ENCODE results near the gene SERPINI1.
A peak's percentile ranks its signal among the peaks of the same experiment; 100 is the strongest.

SERPINI1 gene

GRCh38 chr3:167835953-167836352, 100.4 kb downstream of the SERPINI1 start:
- no peaks in the 10 kb centered on the region for H3K36me3 ChIP-seq
- H3K4me3 ChIP-seq, result no peak overlapping the region
- no peak for TF ChIP-seq CTCF (IDR thresholded peaks at IDR 0.05)
- H3K27me3 ChIP-seq, result no peaks in the 10 kb centered on the region
- no peak overlapping the region for H3K27ac ChIP-seq
- intact Hi-C loops (cut with DNase I; ENCODE audit: low total_unique reads), result loop anchor here (5.0 kb wide), 1 partner anchor 46 kb away; no protein-coding TSS in a partner anchor
- no peaks in the 10 kb centered on the region for H3K9me3 ChIP-seq
- no peaks in the 10 kb centered on the region for H3K4me1 ChIP-seq
- DNase-seq, result no peak

GRCh38 chr3:167837466-167837865, 101.9 kb downstream of the SERPINI1 start:
- Histone ChIP-seq H3K9me3 (no peaks in the 10 kb centered on the region), H3K27ac (no peak overlapping the region), H3K4me3 (no peak overlapping the region), H3K36me3 (no peaks in the 10 kb centered on the region), H3K4me1 (no peaks in the 10 kb centered on the region), H3K27me3 (no peaks in the 10 kb centered on the region)
- intact Hi-C loops (cut with DNase I; ENCODE audit: low total_unique reads), result loop anchor here (5.0 kb wide), 1 partner anchor 45 kb away; no protein-coding TSS in a partner anchor
- DNase-seq, result no peak
- peak; percentile 33 to 36 for TF ChIP-seq CTCF (IDR thresholded peaks at IDR 0.05)

- H3K4me3 ChIP-seq, result no peak overlapping the region
These were observed 104.1 kb downstream of the SERPINI1 start for GRCh38 chr3:167839460-167840134.

GRCh38 chr3:167840247-167840646, 104.7 kb downstream of the SERPINI1 start:
- Histone ChIP-seq H3K27me3 (no peaks in the 10 kb centered on the region), H3K4me1 (no peaks in the 10 kb centered on the region), H3K27ac (no peak overlapping the region), H3K36me3 (no peaks in the 10 kb centered on the region), H3K4me3 (no peak overlapping the region), H3K9me3 (no peaks in the 10 kb centered on the region)
- intact Hi-C loops (cut with DNase I; ENCODE audit: low total_unique reads), result no loop called here
- no peak for TF ChIP-seq CTCF (IDR thresholded peaks at IDR 0.05)
- no peak for DNase-seq

More at GRCh38 chr3:167839460-167840134, 104.1 kb downstream of the SERPINI1 start:
- no peak for TF ChIP-seq CTCF (IDR thresholded peaks at IDR 0.05)
- Histone ChIP-seq H3K36me3 (no peaks in the 10 kb centered on the region), H3K4me1 (no peaks in the 10 kb centered on the region), H3K9me3 (no peaks in the 10 kb centered on the region), H3K27ac (no peak overlapping the region), H3K27me3 (no peaks in the 10 kb centered on the region)
- DNase-seq, result no peak
- intact Hi-C loops (cut with DNase I; ENCODE audit: low total_unique reads), result loop anchor here (5.0 kb wide), 1 partner anchor 43 kb away; no protein-coding TSS in a partner anchor

GRCh38 chr3:167843481-167843880, 108.0 kb downstream of the SERPINI1 start:
- Histone ChIP-seq H3K36me3 (no peaks in the 10 kb centered on the region), H3K4me3 (no peak overlapping the region), H3K4me1 (no peaks in the 10 kb centered on the region), H3K27me3 (no peaks in the 10 kb centered on the region), H3K9me3 (no peaks in the 10 kb centered on the region), H3K27ac (no peak overlapping the region)
- intact Hi-C loops (cut with DNase I; ENCODE audit: low total_unique reads), result no loop called here
- DNase-seq, result no peak
- no peak for TF ChIP-seq CTCF (IDR thresholded peaks at IDR 0.05)
